ENCODE results near the gene DGKI.

DNA sequence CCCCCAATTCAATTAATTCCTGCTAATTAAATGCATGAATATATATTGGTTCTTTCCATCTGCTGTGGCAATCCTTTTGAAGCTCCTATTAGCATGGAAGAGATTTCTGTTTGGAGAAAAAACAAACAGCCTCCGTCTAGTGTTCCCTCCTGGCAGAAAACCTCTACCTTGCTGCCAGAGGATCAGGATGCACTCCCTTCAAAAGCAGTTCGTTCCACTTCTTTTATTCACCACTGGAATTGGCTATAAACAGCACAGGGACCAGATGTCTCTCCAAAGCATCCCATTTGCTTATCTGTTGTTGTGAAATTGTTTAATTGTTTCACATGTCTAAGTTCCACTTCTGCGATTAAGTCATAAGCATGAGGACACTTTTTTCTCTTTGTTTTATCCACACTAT is 425.4 kb downstream of the DGKI start:
- no peak for TF ChIP-seq EZH2 (IDR thresholded peaks at IDR 0.05; ENCODE audit: low read length, missing control alignments)
- TF ChIP-seq, protein P1, sequence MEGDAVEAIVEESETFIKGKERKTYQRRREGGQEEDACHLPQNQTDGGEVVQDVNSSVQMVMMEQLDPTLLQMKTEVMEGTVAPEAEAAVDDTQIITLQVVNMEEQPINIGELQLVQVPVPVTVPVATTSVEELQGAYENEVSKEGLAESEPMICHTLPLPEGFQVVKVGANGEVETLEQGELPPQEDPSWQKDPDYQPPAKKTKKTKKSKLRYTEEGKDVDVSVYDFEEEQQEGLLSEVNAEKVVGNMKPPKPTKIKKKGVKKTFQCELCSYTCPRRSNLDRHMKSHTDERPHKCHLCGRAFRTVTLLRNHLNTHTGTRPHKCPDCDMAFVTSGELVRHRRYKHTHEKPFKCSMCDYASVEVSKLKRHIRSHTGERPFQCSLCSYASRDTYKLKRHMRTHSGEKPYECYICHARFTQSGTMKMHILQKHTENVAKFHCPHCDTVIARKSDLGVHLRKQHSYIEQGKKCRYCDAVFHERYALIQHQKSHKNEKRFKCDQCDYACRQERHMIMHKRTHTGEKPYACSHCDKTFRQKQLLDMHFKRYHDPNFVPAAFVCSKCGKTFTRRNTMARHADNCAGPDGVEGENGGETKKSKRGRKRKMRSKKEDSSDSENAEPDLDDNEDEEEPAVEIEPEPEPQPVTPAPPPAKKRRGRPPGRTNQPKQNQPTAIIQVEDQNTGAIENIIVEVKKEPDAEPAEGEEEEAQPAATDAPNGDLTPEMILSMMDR (conservative IDR thresholded peaks at IDR 0.05 in 1 of 2, IDR thresholded peaks at IDR 0.05 in 1 of 2; ENCODE audit: low read depth in 1 of 2, low read length in 2 of 2), result no peak
